VCaP (cell line): ENCODE measurements around the gene APOBEC3C.
"Not testable (repeated sequence)": the region's sequence is repeated elsewhere in the genome, so short reads cannot be mapped to it uniquely, and the experiment has no call there.

Experiments used
- H3K27ac ChIP-seq: fragments of 450-650 bp; 2 replicates; pipeline ENCODE4 v1.5.1; 2017
- CTCF ChIP-seq: fragments of 450-650 bp; conservative IDR thresholded peaks from 2 replicates; pipeline ENCODE4 v1.5.1; 2017; ENCODE audit warnings: mild to moderate bottlenecking, moderate library complexity

APOBEC3C gene

DNA sequence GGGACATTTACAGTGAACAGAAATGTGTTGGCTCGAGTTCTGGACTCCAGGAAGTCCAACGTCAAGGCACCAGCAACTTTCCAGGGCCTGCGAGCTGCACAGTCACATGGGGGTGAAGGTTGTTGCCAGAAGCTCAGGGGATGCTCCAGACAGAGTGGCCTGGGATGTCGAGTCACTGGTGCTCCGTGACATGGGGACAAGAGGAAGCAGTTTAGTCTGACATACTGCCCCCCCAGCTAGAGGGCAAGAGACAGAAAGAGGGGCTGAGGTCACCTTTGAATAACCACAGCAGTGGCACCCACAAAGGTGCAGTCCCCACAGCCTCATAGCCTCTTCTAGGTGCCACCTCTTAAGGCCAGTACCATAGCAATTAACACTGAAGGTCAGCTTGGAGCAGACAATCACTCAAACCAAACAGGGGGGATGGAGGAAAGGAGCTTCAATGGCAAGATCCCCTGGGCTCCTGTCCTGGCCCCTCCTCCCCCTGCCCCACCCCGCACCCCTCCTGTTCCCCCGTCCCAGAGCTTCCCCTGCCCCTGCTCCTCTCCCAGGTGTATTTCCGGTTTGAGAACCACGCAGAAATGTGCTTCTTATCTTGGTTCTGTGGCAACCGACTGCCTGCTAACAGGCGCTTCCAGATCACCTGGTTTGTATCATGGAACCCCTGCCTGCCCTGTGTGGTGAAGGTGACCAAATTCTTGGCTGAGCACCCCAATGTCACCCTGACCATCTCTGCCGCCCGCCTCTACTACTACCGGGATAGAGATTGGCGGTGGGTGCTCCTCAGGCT lies 10.7 kb downstream of the APOBEC3C start:
- H3K27ac ChIP-seq, result no peak overlapping the region
- no peak for TF ChIP-seq CTCF

- H3K27ac ChIP-seq, result no peak overlapping the region
- TF ChIP-seq CTCF, result no peak
Observed at GRCh38 chr22:39026509-39027150, 12.6 kb downstream of the APOBEC3C start.

- no peak for TF ChIP-seq CTCF
- H3K27ac ChIP-seq, result no peak overlapping the region
Observed at GRCh38 chr22:39027717-39028116, 13.7 kb downstream of the APOBEC3C start.

GRCh38 chr22:39028281-39028680 lies 14.2 kb downstream of the APOBEC3C start:
- no peak for TF ChIP-seq CTCF
- no peak overlapping the region for H3K27ac ChIP-seq

GRCh38 chr22:39029227-39029626 lies 15.2 kb downstream of the APOBEC3C start:
- no peak overlapping the region for H3K27ac ChIP-seq
- TF ChIP-seq CTCF, result no peak

GRCh38 chr22:39030705-39031104 lies 16.6 kb downstream of the APOBEC3C start:
- H3K27ac ChIP-seq, result no peak overlapping the region
- TF ChIP-seq CTCF, result no peak

GRCh38 chr22:39031434-39032295 lies 17.6 kb downstream of the APOBEC3C start:
- not testable (repeated sequence) for H3K27ac ChIP-seq

DNA sequence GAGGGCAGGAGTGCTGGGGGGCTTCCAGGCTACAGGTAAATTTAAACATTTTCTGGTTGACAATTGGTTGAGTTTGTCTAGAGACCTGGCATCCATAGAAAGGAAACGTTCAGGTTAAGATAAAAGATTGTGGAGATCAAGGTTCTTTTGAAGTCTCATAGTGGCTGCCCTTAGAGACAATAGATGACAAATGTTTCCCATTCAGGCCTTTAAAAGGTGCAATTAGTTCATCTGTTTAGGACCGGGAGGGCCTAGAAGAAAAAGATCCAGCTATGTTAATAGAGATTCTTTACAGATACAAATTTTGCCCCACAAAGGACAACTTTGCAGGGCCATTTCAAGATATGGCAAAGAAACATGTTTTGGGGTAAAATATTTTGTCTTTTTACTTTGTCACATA lies 23.0 kb downstream of the APOBEC3C start:
- not testable (repeated sequence) for H3K27ac ChIP-seq
